B cell (primary cell): Measurements from ENCODE around the gene AP1S3. TPM values are rescaled to one million over a fixed set of nuclear protein-coding genes. Genes with fewer than 3 reads are reported as not detected.
"Not testable (repeated sequence)": the region's sequence is repeated elsewhere in the genome, so short reads cannot be mapped to it uniquely, and the experiment has no call there.

Source experiments
- ATAC-seq: fragments of 200-7000 bp; cut with Tn5 transposase; one replicate; pipeline ENCODE4 v1.10.0; 2021; ENCODE audit warnings: low read depth, mild to moderate bottlenecking, moderate number of reproducible peaks, moderate library complexity
- CTCF ChIA-PET: fragments of 350-600 bp; sonication (Branson Sonifier 250); formaldehyde crosslinking; loops from one replicate; lab custom pipeline; 2021; ENCODE audit warnings: antibody characterized with exemption, inconsistent platforms; lab: Charles Lee
- POLR2A ChIA-PET: fragments of 350-600 bp; sonication (Branson Sonifier 250); formaldehyde crosslinking; loops from one replicate; lab custom pipeline; 2021; ENCODE audit warnings: antibody characterized with exemption; lab: Charles Lee
- DNase-seq: peaks from one replicate; pipeline ENCODE4 v3.0.0; 2013
- H2AFZ ChIP-seq: 2 replicates; pipeline ENCODE4 v1.6.1; 2012; ENCODE audit warnings: mild to moderate bottlenecking, low read depth, low read length; ENCODE audit not compliant: insufficient read depth, poor library complexity, severe bottlenecking
- H3K27ac ChIP-seq, 2 donors: 1 replicate in 1 of 2; 2 replicates in 1 of 2; pipeline ENCODE4 v1.5.1; 2012 to 2013; ENCODE audit warnings: low read length in 2 of 2, mild to moderate bottlenecking in 2 of 2, moderate library complexity in 1 of 2
- H3K27me3 ChIP-seq, 4 experiments: fragments of 200-600 bp in 1 of 4; sonication (generic) in 1 of 4; replicated peaks in 1 of 4; 1 replicate in 2 of 4; 2 replicates in 2 of 4; pipeline versions ENCODE4 v1.6.1 to v1.7.0; 2013 to 2016; ENCODE audit warnings: low read length in 3 of 4, mild to moderate bottlenecking in 2 of 4, mixed read lengths in 1 of 4, moderate library complexity in 1 of 4; ENCODE audit not compliant: insufficient read depth in 4 of 4, control insufficient read depth in 3 of 4; ENCODE audit errors: control extremely low read depth in 1 of 4
- H3K36me3 ChIP-seq, 2 experiments: replicated peaks in 1 of 2; 1 replicate in 1 of 2; 2 replicates in 1 of 2; pipeline versions ENCODE4 v1.6.1 to v1.7.1; 2013; ENCODE audit warnings: low read length in 1 of 2; ENCODE audit not compliant: insufficient read depth in 2 of 2, control insufficient read depth in 1 of 2; ENCODE audit errors: control extremely low read depth in 1 of 2, extremely low read depth in 1 of 2
- H3K4me1 ChIP-seq, 2 donors: fragments of 200-600 bp in 1 of 2; sonication (generic) in 1 of 2; 1 replicate in 1 of 2; 2 replicates in 1 of 2; pipeline versions ENCODE4 v1.5.1 to v1.6.1; 2013 to 2017; ENCODE audit warnings: low read length in 2 of 2; ENCODE audit not compliant: control insufficient read depth in 2 of 2, insufficient read depth in 2 of 2
- H3K4me2 ChIP-seq: replicated peaks from 2 replicates; pipeline ENCODE3; 2012; ENCODE audit warnings: mild to moderate bottlenecking, low read depth, low read length; ENCODE audit not compliant: poor library complexity, severe bottlenecking
- H3K4me3 ChIP-seq, 5 experiments: fragments of 200-600 bp in 1 of 5; sonication (generic) in 1 of 5; 1 replicate in 3 of 5; 2 replicates in 2 of 5; pipeline versions ENCODE4 v1.5.1 to v1.7.0; 2011 to 2016; ENCODE audit warnings: low read length in 4 of 5, mild to moderate bottlenecking in 4 of 5, low read depth in 2 of 5, control low read depth in 1 of 5, moderate library complexity in 1 of 5; ENCODE audit not compliant: insufficient read depth in 1 of 5; ENCODE audit errors: control extremely low read depth in 1 of 5, extremely low read depth in 1 of 5
- H3K79me2 ChIP-seq: fragments of 200-600 bp; sonication (generic); one replicate; pipeline ENCODE4 v1.6.0; 2016; ENCODE audit warnings: low read length; ENCODE audit not compliant: control insufficient read depth, insufficient read depth
- H3K9ac ChIP-seq: fragments of 200-600 bp; sonication (generic); 2 replicates; pipeline ENCODE4 v1.6.1; 2017; ENCODE audit warnings: mild to moderate bottlenecking, low read length, moderate library complexity
- H3K9me3 ChIP-seq, 3 donors: one replicate each; pipeline versions ENCODE4 v1.6.1 to v1.7.1; 2013; ENCODE audit warnings: low read length in 2 of 3; ENCODE audit not compliant: control insufficient read depth in 2 of 3, insufficient read depth in 1 of 3; ENCODE audit errors: control extremely low read depth in 1 of 3
- H4K20me1 ChIP-seq: 2 replicates; pipeline ENCODE4 v1.6.0; 2012; ENCODE audit warnings: mild to moderate bottlenecking, low read length; ENCODE audit not compliant: insufficient read depth, control insufficient read depth, poor library complexity, severe bottlenecking
- H3K27ac Mint-ChIP-seq: one replicate; pipeline ENCODE4 v1.8.0; 2021; ENCODE audit warnings: mixed read lengths
- H3K27me3 Mint-ChIP-seq: one replicate; pipeline ENCODE4 v1.8.0; 2021; ENCODE audit warnings: mixed read lengths
- H3K4me1 Mint-ChIP-seq: one replicate; pipeline ENCODE4 v1.8.0; 2021; ENCODE audit warnings: mixed read lengths
- H3K4me3 Mint-ChIP-seq: one replicate; pipeline ENCODE4 v1.8.0; 2021; ENCODE audit warnings: mixed read lengths
- H3K9me3 Mint-ChIP-seq: one replicate; pipeline ENCODE4 v1.8.0; 2022; ENCODE audit warnings: mixed read lengths; ENCODE audit not compliant: insufficient read depth
- CTCF ChIP-seq: fragments of 200-600 bp; IDR thresholded peaks from one replicate; pipeline ENCODE4 v1.8.0; 2022; ENCODE audit warnings: antibody characterized with exemption, mild to moderate bottlenecking
- EZH2 ChIP-seq: IDR thresholded peaks from 2 replicates; pipeline ENCODE4 v1.6.1; 2012; ENCODE audit warnings: borderline replicate concordance, low read depth, mild to moderate bottlenecking, moderate library complexity, low read length; ENCODE audit not compliant: insufficient read depth, poor library complexity, severe bottlenecking
- WGBS: methylation state at CpG from one replicate; pipeline ENCODE4 v1.1.5; 2013; ENCODE audit warnings: missing lambda C conversion rate; ENCODE audit not compliant: insufficient coverage; 5-methylcytosine and 5-hydroxymethylcytosine counted together
- intact Hi-C: fragments of 100-400 bp; cut with micrococcal nuclease; formaldehyde crosslinking; loops from one replicate; pipeline ENCODE4 v1.10.0; 2022
- polyA plus RNA-seq: library from polyadenylated mRNA; depleted of rRNA; stranded (reverse); fragments of >200 nt; gene quantifications from 2 replicates; pipeline ENCODE4 v1.2.3, GENCODE V29; 2012
- total RNA-seq, 2 donors: library from RNA; stranded (reverse); fragments of 120-200 nt in 1 of 2; gene quantifications; 1 replicate in 1 of 2; 2 replicates in 1 of 2; pipeline versions ENCODE4 v1.2.3 to v1.2.4, GENCODE V29; 2013 to 2022

The AP1S3 gene
- total and polyA plus RNA-seq, 2 donors (not counting 1 experiment from before 2014, with no cell fraction given): 7.2 to 41.4 TPM

DNA sequence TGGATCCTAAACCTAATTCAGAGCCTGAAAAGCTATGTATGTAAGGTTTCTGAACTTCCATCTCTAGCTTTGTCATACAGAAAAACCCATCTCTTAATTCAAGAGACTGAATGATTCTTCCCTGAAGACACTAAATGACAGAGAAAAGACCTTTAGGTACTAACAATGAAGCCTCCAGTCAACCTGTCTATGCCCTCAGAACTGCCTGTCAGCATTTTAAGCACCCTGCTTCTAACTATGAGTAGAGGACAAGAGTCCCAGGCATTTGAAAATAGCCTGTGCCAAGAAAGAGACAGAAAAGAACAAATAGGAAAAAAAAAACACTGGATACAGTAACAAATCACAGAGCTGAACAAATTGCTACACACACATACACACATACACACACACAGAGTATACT, 48.6 kb downstream of the AP1S3 start:
- Histone ChIP-seq H3K27me3 (no peaks in the 10 kb centered on the region), H3K4me3 (no peak overlapping the region), H4K20me1 (no peaks in the 10 kb centered on the region), H3K4me1 (peaks cover 17 to 18% of the 10 kb centered on the region in 2 donors), H3K27ac (peak overlapping the region in 1 of 2 donors; percentile 50), H3K9ac (no peak overlapping the region), H3K79me2 (peaks cover 42% of the 10 kb centered on the region), H3K4me2 (no peak overlapping the region), H3K36me3 (peaks cover 0 to 3% of the 10 kb centered on the region in 2 experiments), H3K9me3 (peaks cover 0 to 4% (median 0%) of the 10 kb centered on the region in 3 donors), H2AFZ (no peak overlapping the region)
- no peaks in the 10 kb centered on the region for H3K27me3 Mint-ChIP-seq
- TF ChIP-seq EZH2: no peak
- TF ChIP-seq CTCF: no peak
- H3K9me3 Mint-ChIP-seq: no peaks in the 10 kb centered on the region
- H3K4me3 Mint-ChIP-seq: no peak overlapping the region
- H3K27ac Mint-ChIP-seq: peak overlapping the region; percentile 46
- peaks cover 44% of the 10 kb centered on the region for H3K4me1 Mint-ChIP-seq
- intact Hi-C loops: loop anchor here (10.0 kb wide), 1 partner anchor 106 kb away; no protein-coding TSS in a partner anchor
- ChIA-PET POLR2A (interaction anchor here (0.7 kb wide), 1 partner anchor 10 kb away, joined by 6 read pairs; no protein-coding TSS in a partner anchor), CTCF (interaction anchor here (0.6 to 1.9 kb wide), 2 partner anchors 9 to 175 kb away, joined by 3 to 5 read pairs; no protein-coding TSS in a partner anchor)
- DNase-seq (no peak), ATAC-seq (no peak)

GRCh38 chr2:223788106-223788505, 49.3 kb downstream of the AP1S3 start:
- Mint-ChIP-seq H3K27ac (peak overlapping the region; percentile 20), H3K4me1 (peaks cover 44% of the 10 kb centered on the region)
- ChIA-PET CTCF (interaction anchor here (0.6 to 1.9 kb wide), 2 partner anchors 10 to 176 kb away, joined by 3 to 5 read pairs; no protein-coding TSS in a partner anchor), POLR2A (interaction anchor here (0.7 kb wide), 1 partner anchor 11 kb away, joined by 6 read pairs; no protein-coding TSS in a partner anchor)
- H2AFZ ChIP-seq, H3K27ac ChIP-seq, H3K36me3 ChIP-seq, H3K27me3 ChIP-seq, H4K20me1 ChIP-seq, H3K9me3 ChIP-seq, H3K9me3 Mint-ChIP-seq, DNase-seq, ATAC-seq, H3K4me3 Mint-ChIP-seq, H3K27me3 Mint-ChIP-seq, H3K4me3 ChIP-seq, H3K4me2 ChIP-seq, H3K9ac ChIP-seq: not testable (repeated sequence)
- intact Hi-C loops: loop anchor here (10.0 kb wide), 1 partner anchor 107 kb away; no protein-coding TSS in a partner anchor
- H3K79me2 ChIP-seq: peaks cover 43% of the 10 kb centered on the region
- H3K4me1 ChIP-seq: peaks cover 17 to 18% of the 10 kb centered on the region in 2 donors
- WGBS: 95% methylated on average over 7 of the region's 10 CpGs
